ENCODE measurements around the gene ZNF687.

ZNF687 gene

GRCh38 chr1:151282883-151283725 lies 1.0 kb downstream of the ZNF687 start:
- peak; percentile 48 for DNase-seq

- DNase-seq = no peak
Measured at GRCh38 chr1:151284013-151284577, 2.0 kb downstream of the ZNF687 start.

GRCh38 chr1:151286619-151287340 lies 4.7 kb downstream of the ZNF687 start:
- DNase-seq = no peak

- no peak for DNase-seq
Measured at GRCh38 chr1:151287341-151287699, 5.2 kb downstream of the ZNF687 start.

DNA sequence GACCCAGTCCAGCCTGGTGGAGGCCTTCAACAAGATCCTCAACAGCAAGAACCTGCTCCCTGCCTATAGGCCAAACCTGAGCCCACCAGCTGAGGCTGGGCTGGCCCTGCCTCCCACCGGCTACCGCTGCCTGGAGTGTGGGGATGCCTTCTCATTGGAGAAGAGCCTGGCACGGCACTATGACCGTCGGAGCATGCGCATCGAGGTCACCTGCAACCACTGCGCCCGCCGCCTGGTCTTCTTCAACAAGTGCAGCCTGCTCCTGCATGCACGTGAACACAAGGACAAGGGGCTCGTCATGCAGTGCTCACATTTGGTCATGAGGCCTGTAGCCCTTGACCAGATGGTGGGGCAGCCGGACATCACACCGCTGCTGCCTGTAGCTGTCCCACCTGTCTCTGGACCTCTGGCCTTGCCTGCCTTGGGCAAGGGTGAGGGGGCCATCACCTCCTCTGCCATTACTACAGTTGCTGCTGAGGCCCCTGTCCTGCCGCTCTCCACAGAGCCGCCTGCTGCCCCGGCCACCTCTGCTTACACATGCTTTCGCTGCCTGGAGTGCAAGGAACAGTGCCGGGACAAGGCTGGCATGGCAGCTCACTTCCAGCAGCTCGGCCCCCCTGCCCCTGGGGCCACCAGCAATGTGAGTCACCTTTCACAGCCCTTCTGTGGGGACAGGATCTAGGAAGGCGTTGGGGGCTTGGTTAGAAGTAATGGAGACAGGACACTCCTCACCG lies 5.8 kb downstream of the ZNF687 start:
- no peak for DNase-seq

GRCh38 chr1:151288502-151288901 lies 6.4 kb downstream of the ZNF687 start:
- no peak for DNase-seq

DNA sequence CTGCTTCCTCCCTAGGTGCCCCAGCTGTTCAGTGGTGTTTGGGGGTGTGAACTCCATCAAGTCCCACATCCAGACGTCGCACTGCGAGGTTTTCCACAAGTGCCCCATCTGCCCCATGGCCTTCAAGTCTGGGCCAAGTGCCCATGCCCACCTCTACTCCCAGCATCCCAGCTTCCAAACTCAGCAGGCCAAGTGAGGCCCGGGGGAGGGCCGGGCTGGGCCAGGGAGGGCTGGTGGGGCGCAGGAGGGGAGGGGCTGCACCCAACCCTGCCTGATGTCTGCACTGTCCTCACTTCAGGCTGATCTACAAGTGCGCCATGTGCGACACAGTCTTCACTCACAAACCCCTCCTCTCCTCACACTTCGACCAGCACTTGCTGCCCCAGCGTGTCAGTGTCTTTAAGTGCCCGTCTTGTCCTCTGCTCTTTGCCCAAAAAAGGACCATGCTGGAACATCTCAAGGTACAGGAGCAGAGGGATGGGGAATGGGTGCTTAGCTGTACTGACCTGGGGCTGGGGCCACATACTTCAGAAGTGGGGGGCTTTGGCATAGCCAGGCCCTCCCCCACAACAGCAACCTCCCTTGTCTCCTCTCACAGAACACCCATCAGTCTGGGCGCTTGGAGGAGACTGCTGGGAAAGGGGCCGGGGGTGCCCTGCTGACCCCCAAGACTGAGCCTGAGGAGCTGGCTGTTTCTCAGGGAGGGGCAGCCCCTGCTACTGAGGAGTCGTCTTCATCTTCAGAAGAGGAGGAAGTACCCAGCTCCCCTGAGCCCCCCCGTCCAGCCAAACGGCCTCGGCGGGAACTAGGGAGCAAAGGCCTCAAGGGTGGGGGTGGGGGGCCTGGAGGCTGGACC lies 7.2 kb downstream of the ZNF687 start:
- no peak for DNase-seq

GRCh38 chr1:151289991-151290708 lies 8.1 kb downstream of the ZNF687 start:
- DNase-seq = no peak

DNA sequence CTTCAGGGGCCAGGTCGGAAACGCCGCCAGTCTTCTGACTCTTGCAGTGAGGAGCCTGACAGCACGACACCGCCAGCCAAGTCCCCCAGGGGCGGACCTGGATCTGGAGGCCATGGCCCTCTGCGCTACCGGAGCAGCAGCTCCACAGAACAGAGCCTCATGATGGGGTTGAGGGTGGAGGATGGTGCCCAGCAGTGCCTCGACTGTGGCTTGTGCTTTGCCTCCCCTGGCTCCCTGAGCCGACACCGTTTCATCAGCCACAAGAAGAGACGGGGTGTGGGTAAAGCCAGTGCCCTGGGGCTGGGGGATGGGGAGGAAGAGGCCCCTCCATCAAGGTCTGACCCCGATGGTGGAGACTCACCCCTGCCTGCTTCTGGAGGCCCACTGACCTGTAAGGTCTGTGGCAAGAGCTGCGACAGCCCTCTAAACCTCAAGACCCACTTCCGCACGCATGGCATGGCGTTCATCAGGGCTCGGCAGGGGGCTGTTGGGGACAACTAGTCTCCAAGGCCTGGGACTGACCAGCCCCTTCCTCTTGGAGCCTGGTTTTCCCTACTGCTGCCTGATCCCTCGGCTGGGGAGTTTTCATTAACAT lies 8.7 kb downstream of the ZNF687 start:
- no peak for DNase-seq

DNA sequence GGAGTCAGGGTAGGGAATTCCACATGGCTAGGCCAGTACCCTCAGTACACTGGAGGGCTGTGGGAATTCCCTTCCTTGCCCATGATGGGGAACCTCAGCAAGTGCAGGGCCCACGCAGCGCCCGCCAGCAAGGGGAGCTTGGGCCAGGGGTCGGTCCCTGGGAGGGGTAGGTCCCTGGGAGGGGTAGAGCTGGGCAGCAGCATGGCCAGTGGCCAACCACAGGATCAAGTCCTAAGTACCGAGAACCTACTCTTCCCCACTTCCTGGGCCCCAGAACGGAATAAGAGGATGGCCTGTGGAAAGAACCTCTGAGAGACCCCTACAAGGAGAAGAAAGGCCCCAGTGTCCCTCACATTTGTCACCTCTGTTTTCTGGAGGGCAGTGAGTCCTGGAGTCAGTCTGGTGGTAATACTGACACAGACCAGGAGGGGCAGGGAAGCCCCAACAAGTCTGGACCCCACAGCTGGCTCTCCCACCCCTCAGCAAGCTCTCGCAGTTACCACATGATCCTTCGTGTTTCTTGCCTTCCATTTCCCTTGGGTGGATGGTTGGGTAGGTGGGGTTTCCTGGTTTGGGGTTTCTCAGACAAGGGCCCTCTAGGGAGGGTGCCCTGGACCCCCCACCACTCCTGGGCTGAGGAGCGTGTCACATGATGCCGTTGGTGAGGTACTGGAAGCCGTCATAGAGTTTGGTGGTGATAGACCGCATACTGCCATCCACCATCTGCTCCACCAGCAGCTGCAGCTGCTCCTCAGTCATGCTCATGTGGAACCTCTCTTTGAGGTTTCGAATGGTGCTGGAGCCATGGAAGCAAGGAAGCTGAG lies 10.3 kb downstream of the ZNF687 start:
- DNase-seq = no peak

DNA sequence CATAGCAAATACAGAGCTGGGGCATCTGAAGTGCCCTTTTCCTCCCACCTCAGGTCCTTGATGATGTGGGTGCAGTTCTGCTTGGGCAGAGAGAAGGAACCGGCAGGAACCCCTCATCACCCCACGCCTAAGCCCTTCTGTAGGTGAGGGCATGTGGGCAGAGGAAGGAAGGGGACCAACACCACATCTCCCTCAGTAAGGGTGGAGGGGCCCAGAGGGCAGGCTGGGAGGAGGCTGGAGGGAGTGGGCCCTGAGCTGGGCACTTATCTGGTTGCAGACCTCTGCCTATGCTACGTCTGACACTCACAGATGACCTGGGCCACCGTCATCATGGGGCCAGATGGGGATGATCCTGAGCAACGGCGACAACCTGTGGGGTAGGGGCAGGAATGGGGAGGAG lies 11.0 kb downstream of the ZNF687 start:
- DNase-seq = no peak

DNA sequence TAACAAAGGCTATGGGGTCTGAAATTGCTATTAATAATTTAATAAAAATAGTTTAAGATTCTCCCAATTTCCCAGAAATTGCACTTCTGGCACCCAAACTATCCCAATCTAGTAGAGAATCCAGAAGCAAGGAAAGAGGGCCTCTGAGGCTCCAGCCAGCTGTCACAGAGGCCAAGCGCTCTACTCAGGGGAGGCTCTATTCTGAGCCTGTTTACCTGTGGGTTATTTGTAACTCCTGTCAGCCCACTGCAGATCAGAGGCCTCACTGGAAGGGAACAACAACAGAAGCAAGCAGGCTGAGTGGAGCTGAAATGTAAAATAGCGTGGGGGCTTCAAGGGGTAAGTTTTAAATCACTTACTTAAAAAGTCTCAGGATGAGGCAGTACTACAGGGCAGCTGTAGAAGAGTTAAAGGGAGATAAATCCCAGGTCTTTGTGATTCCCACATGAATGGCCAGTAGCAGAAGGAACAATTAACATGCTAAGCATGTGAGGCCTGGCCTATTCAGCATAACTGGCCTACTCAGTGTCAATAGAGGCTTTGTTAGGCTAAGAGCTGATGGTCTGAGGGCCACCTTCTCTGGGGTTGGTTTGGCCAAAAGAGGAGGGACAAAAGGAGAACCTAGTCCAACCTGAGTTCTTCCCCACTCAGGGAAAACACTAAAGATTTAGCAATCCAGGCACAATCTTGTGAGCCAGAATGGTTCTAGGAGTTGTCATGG lies 12.8 kb downstream of the ZNF687 start:
- no peak for DNase-seq

DNA sequence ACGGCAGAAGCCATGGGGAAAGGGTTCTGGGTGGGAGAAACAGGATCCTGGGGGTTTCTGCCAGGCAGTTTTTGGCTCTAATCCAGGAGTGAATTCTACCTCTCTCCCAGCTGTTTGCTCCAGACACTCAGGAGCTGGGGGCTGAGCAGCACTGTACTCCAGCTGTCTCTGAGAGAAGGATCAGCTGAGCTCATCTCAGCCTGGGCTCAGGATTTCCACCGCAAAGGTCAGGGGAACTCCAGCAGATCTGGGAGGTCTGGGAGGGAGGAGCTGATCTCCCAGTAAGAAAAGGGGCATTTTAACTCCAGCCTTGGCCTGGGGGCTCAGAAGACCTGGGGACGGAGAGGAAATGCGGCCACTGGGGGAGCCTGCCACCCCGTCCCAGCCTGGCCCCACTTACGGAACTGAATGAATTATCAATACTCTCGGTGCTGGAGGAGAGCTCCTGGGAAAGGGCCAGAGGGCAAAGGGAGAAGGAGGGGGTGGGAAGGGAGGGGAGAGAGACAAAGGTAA lies 27.8 kb downstream of the ZNF687 start:
- peak; percentile 18 for DNase-seq

DNA sequence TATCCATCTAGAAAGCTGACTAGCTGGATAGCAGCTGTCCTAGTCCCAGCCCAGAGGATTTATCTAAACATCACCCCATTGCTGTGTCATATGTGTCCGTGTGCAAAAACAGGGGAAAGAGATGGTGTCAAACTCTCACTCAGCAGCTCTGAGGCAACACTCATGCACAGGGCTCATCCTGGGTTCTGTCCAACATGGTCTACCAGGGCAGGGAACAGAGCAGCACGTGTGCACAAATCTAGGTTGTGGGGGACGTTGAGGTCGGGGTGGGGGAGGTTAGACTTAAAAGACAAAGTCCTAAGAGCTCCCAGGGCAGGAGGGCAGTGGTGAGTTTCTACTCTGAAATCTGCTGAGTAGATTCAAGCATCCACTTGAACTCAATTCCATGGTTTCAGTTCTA lies 28.9 kb downstream of the ZNF687 start:
- DNase-seq = peak; percentile 25

- peak; percentile 97 for DNase-seq
Measured at GRCh38 chr1:151311589-151312331, 29.7 kb downstream of the ZNF687 start.

DNA sequence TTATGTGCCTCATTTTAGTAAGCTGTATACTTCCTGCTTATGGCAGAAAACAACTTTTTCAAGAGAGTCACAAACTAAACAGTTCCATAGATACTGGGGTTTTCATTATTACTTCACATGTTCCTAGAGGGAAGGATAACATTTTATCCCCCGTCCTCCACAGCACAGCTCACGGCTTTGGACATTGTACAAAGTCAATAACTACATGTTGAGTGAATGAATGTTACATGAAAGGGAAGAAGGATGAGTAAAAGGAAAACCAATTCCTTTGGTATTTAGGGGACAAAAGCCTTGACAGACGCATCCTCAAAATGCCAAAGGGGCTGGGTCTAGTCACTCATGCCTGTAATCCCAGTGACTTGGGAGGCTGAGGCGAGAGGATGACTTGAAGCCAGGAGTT lies 30.3 kb downstream of the ZNF687 start:
- no peak for DNase-seq

- no peak for DNase-seq
Measured at GRCh38 chr1:151312826-151313225, 30.7 kb downstream of the ZNF687 start.

DNA sequence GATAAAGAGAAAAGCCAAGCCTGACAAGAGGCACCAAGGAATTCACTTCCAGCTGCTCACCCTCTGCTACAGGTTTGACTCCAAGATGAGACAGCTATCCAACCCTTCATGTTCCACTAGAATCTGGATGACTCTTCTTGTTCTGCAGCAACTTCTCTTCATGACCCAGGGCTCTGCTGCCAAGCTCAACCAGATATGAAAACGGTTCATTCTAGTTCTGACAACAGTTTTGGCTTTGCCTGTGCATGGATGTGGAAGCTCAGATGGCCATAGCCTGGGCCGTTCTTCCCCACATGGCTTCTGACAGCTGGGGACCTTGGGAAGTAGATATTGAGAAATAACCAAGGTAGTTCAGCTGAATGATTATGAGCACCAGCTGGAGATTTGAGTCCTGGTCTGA lies 31.4 kb downstream of the ZNF687 start:
- no peak for DNase-seq

Data from suppressor macrophage treated with lipopolysaccharide for 4 hours (primary cell).